Erythroblast (primary cell): Measurements from ENCODE around the gene KRT31.
"Not testable (repeated sequence)": the region's sequence is repeated elsewhere in the genome, so short reads cannot be mapped to it uniquely, and the experiment has no call there.

ENCODE experiments used
- GATA1 ChIP-seq: IDR thresholded peaks from 2 replicates; pipeline ENCODE4 v1.6.1; 2011; ENCODE audit warnings: low read depth, mild to moderate bottlenecking, control low read depth, low read length, moderate library complexity
- POLR2A ChIP-seq: IDR thresholded peaks from 2 replicates; pipeline ENCODE4 v1.6.1; 2011; ENCODE audit warnings: mild to moderate bottlenecking, low read length

DNA sequence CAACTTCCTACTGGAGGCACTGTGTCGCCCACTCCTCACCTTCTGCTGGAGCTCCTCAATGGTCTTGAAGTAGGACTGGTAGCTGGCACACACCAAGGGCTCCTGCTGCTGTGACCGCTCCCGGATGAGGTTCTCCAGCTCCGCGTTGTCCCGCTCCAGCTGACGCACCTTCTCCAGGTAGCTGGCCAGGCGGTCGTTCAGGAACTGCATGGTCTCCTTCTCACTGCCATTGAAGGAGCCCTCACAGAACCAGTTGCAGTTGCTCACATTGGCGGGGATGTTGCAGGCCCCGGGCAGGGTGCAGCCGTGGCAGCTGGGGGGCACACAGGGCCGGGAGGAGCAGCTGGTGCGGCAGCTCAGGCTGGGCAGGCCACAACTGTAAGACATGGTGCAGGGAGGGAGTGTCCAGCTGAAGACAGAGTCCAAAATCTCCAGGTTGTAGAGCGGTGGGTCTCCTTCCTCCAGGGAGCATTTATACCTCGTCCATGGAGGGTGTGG, 47.0 kb downstream of the KRT31 start, which contains the start of gene KRT33A:
- not testable (repeated sequence) for TF ChIP-seq POLR2A, GATA1
